Fibroblast of skin of scalp (primary cell): Measurements from ENCODE around the gene NDST4.

Experiments used
- DNase-seq: peaks from one replicate; pipeline ENCODE4 v3.0.0-alpha.2; 2013

Gene NDST4

GRCh38 chr4:114900934-114901333 lies 212.5 kb downstream of the NDST4 start:
- DNase-seq, result no peak

DNA sequence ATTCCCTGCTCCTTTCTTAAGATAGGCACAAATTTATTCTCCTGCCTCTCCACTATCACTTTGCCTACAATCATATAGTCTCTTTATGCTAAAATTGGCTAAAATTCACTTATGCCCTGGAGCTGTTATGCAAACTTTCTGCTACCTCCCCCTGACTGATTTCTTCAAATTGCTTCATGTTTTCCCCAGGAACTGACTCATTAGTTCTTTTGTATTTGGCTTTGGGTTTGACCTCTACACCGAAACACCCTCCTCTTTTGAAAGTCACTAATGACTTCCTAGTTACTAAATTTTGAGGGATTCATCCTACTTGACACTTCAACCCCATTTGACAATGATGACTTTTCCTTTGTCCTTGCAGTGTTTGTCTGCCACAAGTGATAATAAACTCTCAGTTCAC lies 222.6 kb downstream of the NDST4 start:
- no peak for DNase-seq

DNA sequence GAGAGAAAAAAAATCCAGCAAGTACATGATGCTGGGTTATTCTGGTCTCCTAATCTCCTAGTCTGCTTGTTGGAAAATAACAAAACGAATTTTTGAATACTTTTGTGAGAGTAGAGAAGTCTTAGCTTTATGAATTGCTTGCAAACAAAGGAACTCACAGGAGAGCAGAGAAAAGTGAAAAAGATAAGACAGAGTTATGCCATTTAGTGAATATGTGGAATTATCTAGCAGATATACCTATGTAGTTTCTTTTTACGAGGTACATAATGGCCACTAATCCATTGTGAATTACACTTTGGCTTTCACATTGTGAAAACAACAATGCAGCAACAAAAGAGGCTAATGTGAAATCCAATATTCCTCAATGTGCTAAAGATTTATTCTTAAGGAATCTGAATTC lies 226.7 kb downstream of the NDST4 start:
- DNase-seq, result no peak

DNA sequence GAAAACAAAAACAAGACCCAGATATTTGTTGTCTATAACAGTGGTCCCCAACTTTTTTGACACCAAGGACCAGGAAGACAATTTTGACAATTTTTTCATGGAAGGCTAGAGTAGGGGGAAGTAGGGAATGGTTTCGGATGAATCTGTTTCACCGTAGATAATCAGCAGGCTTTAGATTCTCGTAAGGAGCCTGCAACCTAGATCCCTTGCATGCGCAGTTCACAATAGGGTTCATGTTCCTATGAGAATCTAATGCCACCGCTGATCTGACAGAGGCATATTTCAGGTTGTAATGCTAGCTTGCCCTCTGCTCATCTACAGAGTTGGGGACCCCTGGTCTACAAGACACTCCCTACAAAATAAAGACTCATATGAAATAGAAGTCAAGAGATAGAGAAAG lies 229.8 kb downstream of the NDST4 start:
- DNase-seq, result no peak

DNA sequence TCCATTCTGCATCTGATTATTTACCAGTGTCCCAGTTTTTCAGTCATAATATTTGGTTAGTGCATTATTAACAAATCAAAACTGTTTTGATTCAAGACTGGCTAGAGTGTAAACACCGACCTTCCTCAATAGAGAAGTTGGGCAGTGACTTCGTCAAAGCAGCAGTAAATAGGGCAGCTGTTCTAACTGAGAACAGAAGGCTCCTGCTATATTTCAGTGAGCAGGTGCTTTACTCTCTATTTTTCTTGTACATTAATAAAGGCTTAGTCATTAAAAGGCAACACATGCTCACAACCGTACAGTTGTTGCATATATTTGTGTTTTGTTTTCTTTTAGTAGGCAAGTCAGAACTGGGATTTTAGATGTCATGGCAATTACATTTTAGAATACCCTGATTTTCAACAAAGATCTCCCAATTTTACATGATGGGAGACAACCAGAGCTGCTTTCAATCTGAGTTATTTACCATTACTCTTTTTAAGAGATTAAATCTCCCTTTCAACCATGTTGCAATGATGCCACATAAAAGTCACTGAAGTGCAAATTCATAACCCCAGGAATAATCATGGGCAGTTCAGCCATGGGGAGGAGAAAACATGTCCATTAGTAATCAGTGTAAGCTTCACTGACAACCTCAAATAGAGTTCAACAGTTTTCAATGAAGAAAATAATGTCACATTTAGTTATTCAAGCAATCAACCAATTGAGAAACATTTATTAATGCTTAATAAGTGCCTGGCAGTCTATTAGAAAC lies 233.3 kb downstream of the NDST4 start:
- DNase-seq, result no peak

DNA sequence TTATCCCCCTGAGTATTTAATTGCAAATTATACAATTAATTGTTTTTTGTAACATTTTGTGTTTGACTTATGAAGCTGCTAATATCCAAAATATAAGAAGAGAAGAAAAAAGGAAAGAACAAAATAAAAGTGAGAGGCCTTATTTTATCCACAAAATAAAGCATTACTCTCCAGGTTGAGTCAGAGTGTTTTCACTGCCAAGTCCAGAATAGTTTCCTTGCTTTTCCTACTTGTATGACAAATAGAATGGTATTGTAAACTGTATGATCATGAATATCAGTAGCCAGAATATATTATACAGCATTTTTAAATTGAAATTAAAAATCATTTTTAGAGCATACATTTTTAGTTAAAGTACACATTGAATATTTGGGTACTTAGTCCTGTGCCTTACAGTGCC lies 237.8 kb downstream of the NDST4 start:
- DNase-seq, result peak; percentile 4

DNA sequence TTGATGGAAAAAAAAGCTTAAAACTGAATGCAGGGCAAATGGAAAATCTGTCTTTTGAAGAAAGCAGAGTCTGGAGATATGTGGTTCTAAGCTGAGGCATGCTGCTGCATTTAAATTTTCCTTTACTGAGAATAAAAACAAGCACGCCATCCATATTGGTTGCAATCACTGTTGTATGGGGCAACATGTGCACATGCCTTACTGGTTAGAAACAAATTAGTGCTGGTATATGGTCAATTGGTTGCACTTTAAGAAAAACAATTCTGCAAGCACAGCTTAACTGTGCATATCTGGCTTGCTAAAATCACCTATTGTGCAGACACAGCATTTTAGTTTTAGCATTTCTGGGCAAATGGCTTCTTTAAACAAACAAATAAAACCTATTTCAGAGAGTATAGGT lies 239.1 kb downstream of the NDST4 start:
- no peak for DNase-seq

GRCh38 chr4:114870987-114871386 lies 242.4 kb downstream of the NDST4 start:
- DNase-seq, result no peak

- no peak for DNase-seq
These were observed 246.3 kb downstream of the NDST4 start for GRCh38 chr4:114866901-114867670.

GRCh38 chr4:114864060-114864459 lies 249.4 kb downstream of the NDST4 start:
- no peak for DNase-seq

DNA sequence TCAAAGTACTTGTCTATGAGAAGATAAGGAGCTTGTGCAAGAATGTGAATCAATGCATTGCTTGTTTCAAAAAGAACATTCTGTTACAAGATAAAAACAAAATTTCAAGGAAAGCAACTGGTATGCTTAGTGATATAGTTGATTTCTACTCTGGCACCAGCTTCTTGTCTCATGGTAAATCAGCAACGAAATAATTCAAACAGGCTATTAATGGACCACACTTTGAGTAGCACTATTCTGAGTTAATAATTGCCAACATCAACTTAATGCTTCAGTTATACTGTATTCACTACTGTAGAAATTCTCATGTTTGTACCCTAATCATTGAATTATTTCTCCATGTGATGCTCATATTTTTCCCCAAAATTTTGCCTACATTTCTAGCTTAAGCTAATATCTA lies 252.6 kb downstream of the NDST4 start:
- DNase-seq, result no peak

DNA sequence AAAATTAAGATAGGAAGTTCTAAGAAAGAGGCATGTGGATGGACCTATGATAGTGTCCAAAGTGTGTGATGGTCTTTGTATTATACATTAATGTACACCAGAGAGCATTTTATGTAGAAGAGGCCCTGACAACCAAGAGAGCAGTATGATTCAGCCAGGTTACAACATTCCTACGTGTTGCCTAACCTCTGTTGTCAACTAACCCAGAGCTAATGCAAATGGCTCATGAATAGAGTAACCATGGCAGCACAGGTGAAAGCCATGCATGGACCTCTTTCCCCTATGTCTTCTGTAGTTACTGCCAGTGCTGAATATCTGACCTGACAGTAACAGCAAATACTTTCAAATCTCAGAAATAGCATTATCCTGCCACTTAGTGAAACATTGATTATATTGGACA lies 255.6 kb downstream of the NDST4 start:
- DNase-seq, result no peak

DNA sequence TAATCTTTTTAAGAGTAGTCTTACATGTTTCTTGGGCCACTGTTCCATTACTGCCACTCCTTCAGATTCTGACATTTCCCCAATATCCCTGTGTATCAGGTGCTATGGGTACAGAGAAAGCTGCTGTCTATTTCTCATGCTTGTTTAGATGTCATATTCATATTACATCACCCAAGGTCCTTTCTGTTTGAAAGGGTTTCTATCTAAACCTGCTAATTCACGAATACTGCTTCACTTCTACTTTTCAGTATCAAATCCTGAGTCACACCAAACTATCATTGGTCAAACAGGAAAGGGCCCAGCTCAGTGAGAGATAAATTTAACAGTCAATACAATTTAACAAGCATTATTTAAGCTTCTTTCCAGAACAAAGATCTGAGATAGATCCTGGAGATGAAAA lies 273.4 kb downstream of the NDST4 start:
- no peak for DNase-seq

DNA sequence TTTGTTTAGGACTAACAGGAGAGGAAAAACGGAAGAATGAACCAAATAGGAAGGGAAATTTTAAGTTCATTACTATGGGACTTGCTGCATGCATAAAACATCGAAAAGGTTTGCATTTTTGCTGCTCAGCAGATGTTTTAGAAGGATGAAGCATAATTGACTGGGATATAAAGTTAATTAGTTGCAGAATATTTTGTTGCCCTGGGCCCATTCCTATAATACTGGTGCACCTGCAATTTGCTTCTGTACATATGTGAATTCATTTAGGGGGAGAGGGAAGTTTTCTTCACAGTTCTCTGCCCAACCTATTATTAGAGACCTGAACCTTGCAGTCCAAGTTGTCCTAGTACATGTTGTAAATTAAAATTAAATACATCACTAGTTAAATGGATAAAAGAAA lies 282.8 kb downstream of the NDST4 start:
- DNase-seq, result no peak

- no peak for DNase-seq
These were observed 285.8 kb downstream of the NDST4 start for GRCh38 chr4:114827651-114828050.

DNA sequence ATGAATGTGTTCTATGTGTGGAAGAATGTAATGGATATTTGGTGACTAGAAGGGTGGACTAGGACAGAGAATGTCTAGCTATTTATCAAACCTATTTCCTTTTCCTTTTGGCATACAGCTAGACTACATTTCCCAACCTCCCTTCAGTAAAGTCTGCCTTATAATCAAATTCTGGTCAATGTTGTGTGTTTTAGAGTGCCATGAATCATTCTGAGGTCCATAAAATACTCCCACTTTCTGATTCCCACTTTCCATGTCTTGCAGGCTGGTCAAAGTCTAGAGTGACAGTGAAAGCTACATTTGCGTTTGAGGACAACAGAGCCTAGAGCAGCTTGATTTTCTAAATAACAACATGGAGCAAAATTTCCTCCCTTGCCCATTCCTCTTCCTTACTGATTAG lies 297.7 kb downstream of the NDST4 start:
- no peak for DNase-seq

- no peak for DNase-seq
These were observed 299.5 kb downstream of the NDST4 start for GRCh38 chr4:114813961-114814360.

DNA sequence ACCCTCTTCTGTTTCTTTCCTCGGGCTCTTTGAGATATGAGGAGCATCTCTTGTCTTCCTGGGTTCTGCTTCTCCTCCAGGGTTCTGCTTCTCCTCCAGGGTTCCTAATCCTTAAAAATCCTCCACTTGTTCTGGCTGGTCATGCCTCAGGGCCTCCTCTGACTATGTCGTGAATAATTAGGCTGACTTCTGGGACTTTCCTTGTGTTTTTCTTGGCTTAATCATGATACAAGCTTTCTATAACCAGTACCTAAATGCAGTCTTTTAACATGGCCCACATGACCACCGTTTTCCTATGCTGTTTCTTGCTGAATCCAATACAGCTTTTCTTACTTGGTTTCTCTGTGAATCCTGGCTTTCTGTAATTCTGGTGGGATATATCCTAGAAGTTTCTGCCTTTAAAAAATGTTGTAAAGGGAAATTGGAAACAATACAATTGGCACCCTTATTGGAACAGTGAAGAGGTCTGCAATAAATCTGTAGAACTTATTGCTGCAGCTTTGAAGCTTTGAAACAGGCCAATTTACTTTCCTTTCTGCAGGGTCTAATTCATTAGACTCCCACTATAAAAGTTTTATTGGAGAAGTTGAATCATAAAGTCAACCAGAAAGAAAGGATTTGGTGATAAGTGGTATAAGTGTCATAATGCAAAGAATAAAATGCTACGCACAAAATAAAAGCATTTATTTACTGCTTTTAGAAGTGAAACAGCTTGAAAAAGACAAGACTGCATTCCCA lies 301.7 kb downstream of the NDST4 start:
- DNase-seq, result no peak

GRCh38 chr4:114807759-114808404 lies 305.5 kb downstream of the NDST4 start:
- peak; percentile 46 for DNase-seq

DNA sequence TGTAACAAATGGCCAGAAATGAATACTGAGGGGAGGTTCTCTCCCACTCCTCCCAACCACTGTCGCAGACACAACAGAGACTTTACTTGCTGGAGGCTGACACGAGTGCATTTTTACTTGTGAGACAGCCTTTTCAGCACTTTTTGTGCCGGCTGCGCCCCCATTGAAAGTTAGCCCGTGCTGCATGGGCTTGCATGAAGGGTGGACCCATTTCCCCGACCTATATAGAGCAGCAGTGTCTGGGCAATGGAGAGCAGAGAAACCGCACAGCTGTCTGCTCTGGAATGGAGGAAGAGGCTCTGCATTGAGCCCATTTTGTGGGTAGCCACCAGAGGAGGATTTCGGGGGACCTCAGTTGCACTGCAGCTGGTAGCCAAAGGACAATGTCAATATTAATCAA lies 306.1 kb downstream of the NDST4 start:
- DNase-seq, result no peak

DNA sequence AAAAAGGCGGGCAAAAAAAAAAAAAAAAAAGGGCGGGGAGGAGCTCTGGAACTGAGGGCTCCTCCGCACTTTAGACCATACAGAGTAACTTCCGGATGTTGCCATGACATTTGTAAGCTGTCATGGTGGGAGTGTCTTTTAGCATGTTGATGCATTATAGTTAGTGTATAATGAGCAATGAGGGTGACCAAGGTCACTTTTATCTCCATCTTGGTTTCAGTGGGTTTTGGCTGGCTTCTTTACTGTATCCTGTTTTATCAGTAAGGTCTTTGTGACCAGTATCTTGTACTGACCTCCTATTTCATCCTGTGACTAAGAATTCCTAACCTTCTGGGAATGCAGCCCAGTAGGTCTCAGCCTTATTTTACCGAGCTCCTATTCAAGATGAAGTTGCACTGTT lies 321.4 kb downstream of the NDST4 start:
- no peak for DNase-seq

GRCh38 chr4:114785570-114785969 lies 327.9 kb downstream of the NDST4 start:
- DNase-seq, result no peak

- DNase-seq, result no peak
These were observed 330.2 kb downstream of the NDST4 start for GRCh38 chr4:114783215-114783595.
